ENCODE data around the gene ORAI2.
"Not testable (repeated sequence)": the region's sequence is repeated elsewhere in the genome, so short reads cannot be mapped to it uniquely, and the experiment has no call there.

ORAI2 gene

DNA sequence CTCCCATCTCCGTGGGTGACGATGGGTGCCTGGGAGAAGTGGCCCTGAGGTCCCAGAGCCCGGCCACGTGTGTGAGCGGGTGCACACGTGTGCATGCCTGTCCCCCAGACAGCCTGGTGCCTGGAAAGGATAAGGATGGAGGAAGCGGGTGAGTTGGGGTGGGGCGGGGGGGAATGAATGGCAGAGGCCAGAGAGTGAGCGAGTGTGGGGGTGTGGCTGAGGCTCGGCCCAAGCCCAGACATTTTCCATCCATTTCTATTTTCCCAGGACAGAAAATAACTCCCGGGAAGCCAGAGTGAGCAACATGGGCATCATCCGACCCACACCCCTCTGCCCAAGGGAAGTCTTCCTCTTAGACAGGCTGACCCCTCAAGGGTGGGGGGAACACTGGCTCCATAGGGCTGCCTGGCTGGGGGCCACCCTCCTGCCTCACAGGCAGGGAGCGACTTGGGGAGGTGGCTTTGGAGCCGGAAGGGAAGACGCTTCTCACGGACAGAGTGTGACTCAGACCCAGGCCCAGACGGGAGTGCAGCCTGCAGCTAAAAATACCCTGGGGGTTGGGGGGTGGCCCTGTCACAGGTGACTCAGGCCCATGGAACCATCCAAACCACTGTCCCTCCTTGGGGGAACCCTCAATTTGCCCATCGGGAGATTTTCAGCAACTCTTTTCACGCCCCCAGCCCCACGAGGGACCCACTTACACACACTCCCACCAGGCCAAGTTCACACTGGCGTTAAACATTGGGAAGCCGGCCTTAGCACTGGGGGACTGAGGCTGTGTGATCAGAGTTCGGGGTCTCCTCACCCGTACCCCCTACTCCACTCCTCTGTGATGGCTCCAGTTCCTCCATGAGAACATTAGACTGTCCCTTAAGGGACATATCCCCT lies 72.2 kb downstream of the ORAI2 start:
- DNase-seq; H3K4me3 Mint-ChIP-seq; H3K36me3 Mint-ChIP-seq (ENCODE audit: low read depth); H3K27me3 Mint-ChIP-seq; ATAC-seq; H3K4me1 Mint-ChIP-seq; H3K27ac Mint-ChIP-seq; H3K9me3 Mint-ChIP-seq: not testable (repeated sequence)
